Activated CD4-positive, alpha-beta T cell treated with anti-CD3 and anti-CD28 coated beads for 36 hours (primary cell): ENCODE data around the gene NOM1. TPM values are rescaled to one million over a fixed set of nuclear protein-coding genes. Genes with fewer than 3 reads are reported as not detected.
"Not testable (repeated sequence)": the region's sequence is repeated elsewhere in the genome, so short reads cannot be mapped to it uniquely, and the experiment has no call there.

ENCODE experiments used
- ATAC-seq: fragments of 200-7000 bp; cut with Tn5 transposase; one replicate; pipeline ENCODE4 v1.10.0; 2021; ENCODE audit warnings: mild to moderate bottlenecking, moderate library complexity
- CTCF ChIA-PET: fragments of 350-600 bp; sonication (Branson Sonifier 250); formaldehyde crosslinking; loops from one replicate; lab custom pipeline; 2021; ENCODE audit warnings: antibody characterized with exemption; lab: Charles Lee
- POLR2A ChIA-PET: fragments of 350-600 bp; sonication (Branson Sonifier 250); formaldehyde crosslinking; loops from one replicate; lab custom pipeline; 2021; ENCODE audit warnings: antibody characterized with exemption, inconsistent platforms; lab: Charles Lee
- DNase-seq: peaks from one replicate; pipeline ENCODE4 v3.0.0-alpha.2; 2020
- H3K27ac Mint-ChIP-seq: one replicate; pipeline ENCODE4 v1.8.0; 2021; ENCODE audit warnings: mixed read lengths
- H3K27me3 Mint-ChIP-seq: one replicate; pipeline ENCODE4 v1.8.0; 2021; ENCODE audit warnings: mixed read lengths
- H3K36me3 Mint-ChIP-seq: one replicate; pipeline ENCODE4 v1.8.0; 2021; ENCODE audit warnings: low read depth, mixed read lengths
- H3K4me1 Mint-ChIP-seq: one replicate; pipeline ENCODE4 v1.8.0; 2021; ENCODE audit warnings: mixed read lengths
- H3K4me3 Mint-ChIP-seq: one replicate; pipeline ENCODE4 v1.8.0; 2021; ENCODE audit warnings: mild to moderate bottlenecking, moderate library complexity, mixed read lengths
- H3K9me3 Mint-ChIP-seq: one replicate; pipeline ENCODE4 v1.8.0; 2021; ENCODE audit warnings: low read depth, mixed read lengths
- intact Hi-C, 2 experiments: fragments of 100-400 bp; cut with DNase I in 1 of 2; cut with micrococcal nuclease in 1 of 2; formaldehyde crosslinking; loops; one replicate each; pipeline versions ENCODE4 v1.14.2 to v1.15.1; 2022 to 2024; cut with DNase I, micrococcal nuclease
- total RNA-seq, 2 experiments: library from RNA; stranded (reverse); gene quantifications; one replicate each; pipeline ENCODE4 v1.2.3, GENCODE V29; 2021

NOM1 gene
- 10 to 100 TPM; 27.3 to 32.1 TPM for total RNA-seq

GRCh38 chr7:156949541-156950380 is at the start of gene NOM1:
Gene NOM1 (plus strand): TSS chr7:156949712. CDS start chr7:156949738, 26 bp downstream.
- ChIA-PET CTCF (interaction anchor here (0.6 to 3.6 kb wide), 8 partner anchors 8 to 389 kb away, joined by 3 to 14 read pairs (median 4); partner anchors contain the start of gene LMBR1), POLR2A (interaction anchor here (0.5 to 1.3 kb wide), 6 partner anchors 16 to 389 kb away, joined by 3 to 11 read pairs (median 5); partner anchors contain the start of gene LMBR1)
- Mint-ChIP-seq H3K36me3 (peaks cover 39% of the 10 kb centered on the region), H3K4me3 (peak within 1 kb of the TSS; percentile 94), H3K4me1 (peaks cover 26% of the 10 kb centered on the region), H3K27me3 (peaks cover 5% of the 10 kb centered on the region), H3K27ac (peak within 1 kb of the TSS; percentile 84), H3K9me3 (no peaks in the 10 kb centered on the region)
- ATAC-seq (peak; percentile 92), DNase-seq (peak; percentile 95)
- intact Hi-C loops = loop anchor here (1.0 to 10.0 kb wide), 13 partner anchors 25 to 1305 kb away; partner anchors contain the start of genes LMBR1 (in 2 of the 2), DNAJB6 (in 1 of the 2), MNX1 (in 1 of the 2) and RBM33 (in 1 of the 2)

GRCh38 chr7:156900093-156900492 is 49.4 kb upstream of the NOM1 start:
- CTCF ChIA-PET = interaction anchor here (0.6 kb wide), 1 partner anchor 49 kb away, joined by 3 read pairs; no protein-coding TSS in a partner anchor
- H3K27me3 Mint-ChIP-seq, H3K36me3 Mint-ChIP-seq, H3K27ac Mint-ChIP-seq, DNase-seq, intact Hi-C loops, H3K9me3 Mint-ChIP-seq, H3K4me3 Mint-ChIP-seq, ATAC-seq, POLR2A ChIA-PET: not testable (repeated sequence)
- peaks cover 25% of the 10 kb centered on the region for H3K4me1 Mint-ChIP-seq

GRCh38 chr7:156903232-156903909 is 46.1 kb upstream of the NOM1 start:
- intact Hi-C loops = no loop called here
- peak overlapping the region; percentile 2 for H3K27ac Mint-ChIP-seq
- POLR2A ChIA-PET = no interaction called here
- no peak overlapping the region for H3K4me3 Mint-ChIP-seq
- DNase-seq = peak; percentile 38
- no peaks in the 10 kb centered on the region for H3K36me3 Mint-ChIP-seq
- CTCF ChIA-PET = interaction anchor here (1.9 kb wide), 1 partner anchor 10 kb away, joined by 5 read pairs; the partner anchor contains the start of gene LMBR1
- no peaks in the 10 kb centered on the region for H3K27me3 Mint-ChIP-seq
- peak; percentile 81 for ATAC-seq
- no peaks in the 10 kb centered on the region for H3K9me3 Mint-ChIP-seq
- H3K4me1 Mint-ChIP-seq = peaks cover 8% of the 10 kb centered on the region

GRCh38 chr7:156906200-156906649 is 43.3 kb upstream of the NOM1 start:
- CTCF ChIA-PET = interaction anchor here (0.8 kb wide), 1 partner anchor 10 kb away, joined by 3 read pairs; no protein-coding TSS in a partner anchor
- Mint-ChIP-seq H3K27ac (no peak overlapping the region), H3K27me3 (peaks cover 3% of the 10 kb centered on the region), H3K4me1 (peaks cover 12% of the 10 kb centered on the region), H3K9me3 (no peaks in the 10 kb centered on the region), H3K36me3 (no peaks in the 10 kb centered on the region), H3K4me3 (no peak overlapping the region)
- POLR2A ChIA-PET = interaction anchor here (1.2 kb wide), 1 partner anchor 13 kb away, joined by 3 read pairs; the partner anchor contains the start of gene LMBR1
- no peak for ATAC-seq
- no peak for DNase-seq
- intact Hi-C loops = loop anchor here in 1 of 2 experiments (5.0 kb wide), 1 partner anchor 41 kb away; the partner anchor contains the start of gene NOM1

- intact Hi-C loops = loop anchor here in 1 of 2 experiments (5.0 kb wide), 1 partner anchor 40 kb away; the partner anchor contains the start of gene NOM1
- Mint-ChIP-seq H3K4me1 (peaks cover 12% of the 10 kb centered on the region), H3K36me3 (no peaks in the 10 kb centered on the region), H3K27me3 (peaks cover 8% of the 10 kb centered on the region), H3K4me3 (no peak overlapping the region), H3K27ac (no peak overlapping the region), H3K9me3 (no peaks in the 10 kb centered on the region)
- DNase-seq (no peak), ATAC-seq (no peak)
- ChIA-PET CTCF (interaction anchor here (0.7 kb wide), 1 partner anchor 412 kb away, joined by 3 read pairs; no protein-coding TSS in a partner anchor), POLR2A (no interaction called here)
Observed at GRCh38 chr7:156907656-156908055, 41.9 kb upstream of the NOM1 start.

- peaks cover 10% of the 10 kb centered on the region for H3K27me3 Mint-ChIP-seq
- CTCF ChIA-PET, ATAC-seq, DNase-seq, H3K27ac Mint-ChIP-seq, H3K36me3 Mint-ChIP-seq, POLR2A ChIA-PET, H3K9me3 Mint-ChIP-seq, H3K4me1 Mint-ChIP-seq, H3K4me3 Mint-ChIP-seq: not testable (repeated sequence)
- intact Hi-C loops = loop anchor here (1.0 to 5.0 kb wide), 2 partner anchors 38 to 40 kb away; partner anchors contain the start of gene NOM1 (in 2 of the 2)
Observed at GRCh38 chr7:156909574-156910252, 39.8 kb upstream of the NOM1 start.

GRCh38 chr7:156918635-156919034 is 30.9 kb upstream of the NOM1 start:
- DNase-seq (no peak), ATAC-seq (peak; percentile 74)
- Mint-ChIP-seq H3K27ac (peak overlapping the region; percentile 76), H3K4me3 (no peak overlapping the region), H3K4me1 (peaks cover 35% of the 10 kb centered on the region), H3K36me3 (no peaks in the 10 kb centered on the region), H3K27me3 (peaks cover 27% of the 10 kb centered on the region), H3K9me3 (peaks cover 2% of the 10 kb centered on the region)
- POLR2A ChIA-PET = no interaction called here
- CTCF ChIA-PET = no interaction called here
- intact Hi-C loops = loop anchor here (1.0 kb wide), 1 partner anchor 25 kb away; the partner anchor contains the start of gene LMBR1 (in 2 of the 2)

- no peaks in the 10 kb centered on the region for H3K36me3 Mint-ChIP-seq
- H3K27ac Mint-ChIP-seq = no peak overlapping the region
- peaks cover 39% of the 10 kb centered on the region for H3K4me1 Mint-ChIP-seq
- ChIA-PET CTCF (no interaction called here), POLR2A (no interaction called here)
- DNase-seq (no peak), ATAC-seq (no peak)
- H3K27me3 Mint-ChIP-seq = peaks cover 25% of the 10 kb centered on the region
- H3K4me3 Mint-ChIP-seq = no peak overlapping the region
- intact Hi-C loops = no loop called here
- peaks cover 2% of the 10 kb centered on the region for H3K9me3 Mint-ChIP-seq
Observed at GRCh38 chr7:156919132-156919713, 30.3 kb upstream of the NOM1 start.

GRCh38 chr7:156920076-156920475 is 29.4 kb upstream of the NOM1 start:
- peak overlapping the region; percentile 49 for H3K27ac Mint-ChIP-seq
- DNase-seq = no peak
- ChIA-PET CTCF (no interaction called here), POLR2A (no interaction called here)
- H3K4me3 Mint-ChIP-seq = no peak overlapping the region
- peaks cover 2% of the 10 kb centered on the region for H3K9me3 Mint-ChIP-seq
- peaks cover 25% of the 10 kb centered on the region for H3K27me3 Mint-ChIP-seq
- H3K4me1 Mint-ChIP-seq = peaks cover 42% of the 10 kb centered on the region
- ATAC-seq = no peak
- H3K36me3 Mint-ChIP-seq = no peaks in the 10 kb centered on the region
- intact Hi-C loops = no loop called here
